ENCODE measurements around the gene FAM181B.
"Not testable (repeated sequence)": the region's sequence is repeated elsewhere in the genome, so short reads cannot be mapped to it uniquely, and the experiment has no call there.

FAM181B gene

GRCh38 chr11:82731691-82732277 is 1.9 kb downstream of the FAM181B start:
- no peak for DNase-seq

- no peak for DNase-seq
Observed at GRCh38 chr11:82730754-82731153, 2.9 kb downstream of the FAM181B start.

GRCh38 chr11:82730286-82730685 is 3.4 kb downstream of the FAM181B start:
- no peak for DNase-seq

DNA sequence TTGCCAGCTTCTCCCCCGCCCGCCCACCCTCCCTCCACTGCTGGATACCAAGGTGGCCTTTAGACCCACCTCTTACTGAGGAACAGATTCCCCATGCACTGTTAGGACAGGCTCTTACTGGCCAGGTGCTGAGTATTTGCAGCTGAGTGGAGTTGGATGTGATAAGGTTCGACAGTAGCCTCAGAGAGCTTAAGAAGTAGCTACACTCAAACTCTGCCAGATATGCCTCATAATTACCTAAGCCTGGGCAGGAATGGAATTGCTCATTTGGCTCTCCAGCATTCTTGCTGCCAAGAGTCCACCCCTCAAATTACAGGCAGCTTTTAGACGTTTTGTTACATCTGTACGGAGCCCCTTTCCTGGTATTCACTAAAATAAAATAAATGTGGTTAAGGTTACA is 9.6 kb downstream of the FAM181B start:
- DNase-seq, result no peak

DNA sequence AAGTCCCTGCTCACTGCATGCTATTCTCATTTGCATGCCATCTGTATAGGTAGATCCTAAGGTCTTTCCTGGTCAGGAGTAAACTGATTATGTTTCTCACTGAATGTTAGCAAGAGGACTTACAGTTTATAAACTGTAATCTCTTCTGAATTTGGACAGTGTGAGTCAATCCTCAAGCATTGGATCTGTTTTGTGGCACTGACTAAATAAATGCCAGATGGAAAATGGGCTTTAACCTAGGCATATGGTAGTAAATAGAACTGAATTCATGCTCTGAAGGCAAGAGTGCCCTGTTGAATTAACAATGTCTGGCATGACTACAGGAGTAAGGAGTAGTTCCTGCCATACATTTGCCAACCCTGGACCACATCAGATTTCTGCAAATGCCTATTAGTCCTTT is 11.4 kb downstream of the FAM181B start:
- no peak for DNase-seq

DNA sequence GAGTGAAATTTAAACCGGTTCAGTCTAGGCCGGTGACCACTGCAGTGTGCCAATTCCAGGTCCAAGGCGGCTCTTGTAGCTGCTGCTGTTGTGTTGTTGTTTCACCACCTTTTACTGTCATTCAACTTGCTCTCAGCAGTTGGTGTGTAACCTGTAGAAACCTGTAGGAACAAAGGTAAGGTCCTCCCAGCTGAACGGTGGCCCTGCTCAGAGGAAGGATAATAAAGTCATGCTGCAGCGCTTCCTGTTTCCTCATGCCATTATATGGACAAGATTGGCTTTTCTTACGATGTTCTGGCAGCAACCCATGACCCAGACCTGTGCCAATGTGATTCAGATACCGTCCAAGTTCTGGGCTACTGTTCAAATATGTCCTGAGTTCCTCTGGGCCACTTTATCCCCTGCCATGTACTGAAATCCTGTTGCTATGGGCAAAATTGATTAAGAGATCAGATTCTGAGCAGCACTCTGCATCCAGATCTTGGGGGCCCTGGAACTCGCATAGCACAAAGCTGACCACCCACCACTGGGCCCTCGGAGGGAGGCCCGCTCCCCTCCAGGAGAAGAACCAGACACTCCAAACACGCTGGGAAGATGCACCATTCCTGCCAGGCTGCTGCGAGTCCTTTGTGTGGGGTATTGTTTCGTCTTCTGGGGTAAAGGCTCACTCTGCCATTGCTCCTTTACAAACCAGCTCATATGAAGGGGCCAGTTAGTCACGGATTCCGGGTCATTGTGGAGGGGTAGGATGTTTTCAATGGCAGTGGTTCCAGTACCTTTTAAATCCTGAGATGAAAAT is 13.2 kb downstream of the FAM181B start:
- no peak for DNase-seq

DNA sequence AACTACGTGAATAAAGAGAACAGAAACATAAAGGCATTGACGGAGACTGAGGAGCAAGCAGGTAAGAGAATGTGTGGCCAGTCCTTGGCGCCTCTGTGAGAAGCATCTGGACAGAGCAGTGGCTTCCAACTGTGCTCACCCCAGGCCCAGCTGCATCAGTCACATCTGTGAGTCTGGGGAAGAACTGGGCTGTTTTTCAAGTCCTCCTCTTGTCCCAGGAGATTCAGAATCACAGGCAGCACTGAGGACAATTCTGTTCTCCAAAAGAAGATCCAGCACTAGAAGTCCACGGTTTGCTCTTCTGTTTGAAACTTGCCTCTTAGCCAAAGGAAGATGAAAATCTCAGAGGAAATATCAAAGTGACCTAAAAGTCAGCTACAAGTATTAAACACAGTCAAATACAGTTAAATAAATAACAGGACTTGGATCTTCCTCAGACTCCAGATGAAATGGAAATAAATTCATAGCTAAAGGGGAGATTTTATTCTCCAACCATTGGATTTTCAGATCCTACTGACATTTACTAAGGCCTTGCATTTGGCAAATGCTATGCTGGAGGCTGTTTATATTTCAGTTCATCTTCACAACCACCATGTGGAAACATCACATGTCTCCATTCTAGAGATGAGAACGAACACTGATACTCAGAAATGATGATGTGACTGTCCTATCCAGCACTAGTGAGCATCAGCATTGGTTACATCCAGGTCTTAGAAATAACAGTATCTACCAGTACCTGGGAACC is 14.1 kb downstream of the FAM181B start:
- no peak for DNase-seq

DNA sequence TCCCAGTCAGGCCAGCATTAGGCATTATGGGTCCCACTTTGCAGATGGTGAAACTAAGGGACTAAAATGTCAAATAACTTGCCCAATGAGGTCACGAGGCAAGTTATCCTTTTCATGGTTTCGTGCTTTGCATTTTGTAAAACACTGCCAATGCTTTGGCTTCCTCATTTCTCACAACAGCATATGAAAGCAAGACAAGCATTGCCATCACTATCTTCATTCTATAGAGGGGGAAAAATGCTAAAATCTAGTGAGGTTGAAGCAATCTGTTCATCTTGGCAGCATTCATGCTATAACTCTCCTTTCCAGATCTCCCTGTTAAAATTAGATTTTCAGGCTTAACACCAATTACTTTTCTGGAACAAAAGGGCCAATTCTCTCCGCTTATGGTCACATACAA is 14.8 kb downstream of the FAM181B start:
- no peak for DNase-seq

DNA sequence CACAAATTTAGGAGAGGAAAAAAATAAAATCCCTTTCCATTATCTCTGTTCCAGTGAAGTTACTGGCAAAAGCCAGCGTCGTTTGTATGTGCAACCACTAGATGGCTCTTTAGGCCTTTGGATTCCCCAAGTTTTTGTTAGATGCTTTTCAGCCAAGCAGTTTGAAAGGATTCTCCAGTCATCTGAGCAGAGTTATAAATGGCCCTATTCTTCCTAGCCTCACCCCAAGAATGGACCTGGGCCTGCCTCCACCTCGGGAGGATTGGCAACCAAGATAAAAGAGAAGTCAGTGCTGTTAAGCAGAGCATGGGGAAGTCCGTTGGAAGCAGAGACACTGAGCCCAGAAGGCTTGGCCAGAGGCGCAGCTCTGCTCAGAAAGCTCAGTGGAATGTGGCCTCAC is 15.4 kb downstream of the FAM181B start:
- DNase-seq, result peak; percentile 26 to 27

DNA sequence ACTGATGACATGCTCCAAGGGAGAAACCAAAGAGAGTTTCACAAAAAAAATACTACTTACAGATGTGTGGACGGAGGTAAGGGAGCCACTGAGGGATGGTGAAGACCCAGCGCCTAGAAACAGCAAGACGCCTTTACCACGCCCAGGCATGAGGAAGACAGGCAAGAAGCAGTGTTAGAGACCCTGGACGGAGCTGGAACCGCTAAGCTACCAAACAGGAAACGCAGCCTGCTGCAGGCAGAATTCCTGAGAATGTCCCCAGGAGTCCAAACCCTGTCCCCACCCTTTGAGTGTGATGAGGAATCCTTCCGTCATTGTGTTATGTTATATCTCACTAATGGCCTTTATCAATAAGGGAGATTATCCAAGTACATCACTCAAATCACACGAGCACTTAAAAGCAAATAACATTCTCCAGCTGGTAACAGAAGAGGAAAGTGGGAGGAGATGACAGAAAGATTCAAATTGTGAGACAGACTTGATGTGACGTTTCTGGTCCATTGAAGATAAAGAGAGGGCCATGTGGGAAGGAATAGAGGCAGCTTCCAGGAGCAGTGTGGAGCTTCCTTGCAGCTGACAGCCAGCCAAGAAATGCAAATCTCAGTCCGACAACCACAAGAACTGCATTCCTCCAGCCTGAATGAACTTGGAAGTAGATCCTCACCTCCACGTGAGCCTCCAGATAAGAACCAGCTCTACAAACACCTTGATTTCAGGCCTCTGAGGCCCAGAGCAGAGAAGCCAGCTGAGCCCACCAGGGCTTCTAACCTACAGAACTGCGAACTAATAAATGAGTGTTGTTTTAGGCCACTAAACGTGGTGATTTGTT is 19.1 kb downstream of the FAM181B start:
- no peak for DNase-seq

DNA sequence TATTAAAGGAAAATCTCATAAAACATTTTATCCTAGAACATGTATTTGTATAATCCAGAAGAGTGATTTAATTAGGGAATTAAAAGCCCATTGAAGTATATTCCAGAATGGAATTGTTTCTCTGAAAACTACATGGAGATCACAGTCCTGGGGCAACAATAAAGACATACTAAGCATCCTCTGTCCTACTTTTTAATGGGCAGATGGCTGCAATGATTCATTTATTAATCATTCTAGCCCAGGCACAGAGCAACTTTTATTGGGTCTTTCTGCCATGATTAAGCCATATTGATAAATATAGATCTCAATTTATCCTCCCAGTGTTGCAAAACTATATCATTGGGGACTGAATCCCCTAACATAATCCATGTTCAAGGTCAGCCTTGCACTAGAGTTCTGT is 22.0 kb downstream of the FAM181B start:
- no peak for DNase-seq

GRCh38 chr11:82703796-82704195 is 29.9 kb downstream of the FAM181B start:
- DNase-seq, result no peak

DNA sequence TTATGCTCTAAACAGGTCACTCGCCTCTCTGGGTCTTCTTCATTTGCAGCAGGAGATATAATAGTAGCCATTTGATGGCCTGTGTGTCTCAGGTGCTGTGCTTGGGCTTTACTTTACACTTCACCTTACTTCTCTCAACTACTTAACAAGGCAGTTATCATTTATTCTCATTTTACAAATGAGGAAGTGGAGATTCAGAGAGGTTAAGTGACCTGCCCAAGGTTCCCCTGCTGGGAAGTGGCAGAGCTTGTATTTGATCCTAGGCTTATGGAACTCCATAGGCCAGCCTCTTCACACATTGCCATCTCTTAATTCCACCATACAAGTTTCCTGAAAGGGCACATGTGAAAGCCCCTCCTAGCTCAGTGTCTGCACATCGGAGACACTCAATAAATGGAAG is 30.4 kb downstream of the FAM181B start:
- DNase-seq, result no peak

DNA sequence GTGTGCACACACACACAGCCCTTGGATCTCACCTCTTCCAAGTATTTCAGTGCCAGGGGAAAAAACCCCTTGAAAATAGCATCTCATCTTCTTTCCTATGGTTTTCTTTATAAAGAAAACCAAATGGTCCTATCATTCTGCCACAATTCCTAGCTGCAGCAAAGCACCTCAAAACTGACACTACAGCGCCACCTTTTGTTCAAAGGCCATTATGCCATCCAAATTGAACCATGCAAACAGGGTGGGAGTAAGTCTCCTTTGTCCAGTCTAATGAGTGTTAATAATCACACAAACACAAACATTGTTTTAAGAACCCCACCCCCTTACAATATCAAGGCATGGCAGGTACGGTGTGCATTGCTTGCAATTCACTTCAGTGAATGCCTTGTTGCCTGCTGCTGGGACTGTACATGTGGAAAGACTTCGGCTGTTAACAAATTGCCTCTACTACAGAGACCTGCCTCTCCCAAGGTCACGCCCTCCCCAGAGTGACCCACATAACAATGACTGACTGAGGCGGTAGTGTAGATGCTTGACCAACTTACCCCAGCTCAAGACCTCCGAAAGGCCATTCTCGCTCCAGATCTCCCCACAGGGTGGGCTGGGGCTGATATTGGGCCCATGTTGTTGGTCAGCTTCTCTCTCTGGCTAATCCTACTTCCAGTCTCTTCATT is 31.7 kb downstream of the FAM181B start:
- peak; percentile 8 to 15 for DNase-seq

DNA sequence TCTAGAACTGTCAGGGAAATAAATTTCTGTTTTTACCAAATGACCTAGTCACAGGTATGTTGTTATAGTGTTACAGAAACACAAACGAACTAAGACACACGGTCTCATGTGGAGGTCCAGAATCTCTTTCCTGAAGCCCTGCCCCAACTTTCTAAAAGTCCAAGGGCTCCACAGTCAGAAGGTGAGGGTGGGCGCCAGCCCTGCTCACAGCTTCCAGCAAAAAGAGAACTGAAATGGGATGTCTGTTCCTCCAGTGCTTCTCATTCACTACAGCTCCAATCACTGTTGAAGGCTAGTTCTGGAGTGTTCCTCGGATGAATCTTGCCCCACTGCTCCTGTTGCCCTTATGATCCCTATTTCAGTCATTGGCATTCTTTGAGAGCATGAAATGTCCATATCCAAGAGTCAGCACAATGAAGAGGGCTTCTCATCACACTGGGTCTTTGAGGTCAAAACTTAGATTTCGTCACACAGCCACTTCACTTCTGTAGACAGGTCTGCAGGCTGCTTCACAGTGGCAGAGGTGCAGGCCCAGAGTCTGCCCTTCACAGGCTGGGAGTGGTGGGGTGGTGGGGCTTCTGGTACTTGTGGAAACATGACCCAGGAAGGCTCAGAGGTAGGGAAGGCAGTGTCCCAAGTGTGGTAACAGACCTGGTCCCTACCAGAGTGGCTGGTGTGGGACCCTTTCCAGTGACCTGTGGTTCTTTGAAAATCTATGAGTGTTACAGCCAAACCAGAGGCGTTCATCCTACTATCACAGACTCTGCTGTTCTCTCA is 34.9 kb downstream of the FAM181B start:
- DNase-seq, result no peak

DNA sequence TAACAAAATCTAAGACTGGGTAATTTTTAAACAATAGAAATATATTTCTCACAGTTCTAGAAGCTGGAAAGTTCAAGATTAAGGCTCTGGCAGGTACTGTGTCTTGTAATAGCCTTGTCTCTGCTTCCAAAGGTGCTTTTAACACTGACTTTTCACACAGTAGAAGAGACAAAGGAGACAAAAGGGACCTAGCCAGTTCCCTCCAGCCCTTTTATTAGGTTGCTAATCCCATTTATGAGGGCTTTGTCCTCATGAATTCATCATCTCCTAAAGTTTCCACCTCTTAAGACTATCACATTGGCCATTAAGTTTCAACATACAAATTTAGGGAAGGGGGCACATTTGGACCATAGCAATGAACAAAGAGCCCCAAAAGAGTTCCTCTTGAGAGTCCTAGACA is 40.7 kb downstream of the FAM181B start:
- DNase-seq, result no peak

DNA sequence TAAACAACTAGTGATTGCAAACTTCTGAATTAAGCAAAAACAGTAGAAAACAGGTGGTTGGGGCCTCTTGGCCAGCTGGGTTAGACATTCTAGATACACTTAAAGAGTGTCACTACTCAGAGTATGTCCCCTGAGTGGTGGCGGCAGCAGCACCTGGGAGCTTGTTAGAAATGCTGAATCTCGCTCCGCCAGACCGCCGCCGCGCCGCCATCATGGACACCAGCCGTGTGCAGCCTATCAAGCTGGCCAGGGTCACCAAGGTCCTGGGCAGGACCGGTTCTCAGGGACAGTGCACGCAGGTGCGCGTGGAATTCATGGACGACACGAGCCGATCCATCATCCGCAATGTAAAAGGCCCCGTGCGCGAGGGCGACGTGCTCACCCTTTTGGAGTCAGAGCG is 44.3 kb downstream of the FAM181B start:
- DNase-seq, result not testable (repeated sequence)

DNA sequence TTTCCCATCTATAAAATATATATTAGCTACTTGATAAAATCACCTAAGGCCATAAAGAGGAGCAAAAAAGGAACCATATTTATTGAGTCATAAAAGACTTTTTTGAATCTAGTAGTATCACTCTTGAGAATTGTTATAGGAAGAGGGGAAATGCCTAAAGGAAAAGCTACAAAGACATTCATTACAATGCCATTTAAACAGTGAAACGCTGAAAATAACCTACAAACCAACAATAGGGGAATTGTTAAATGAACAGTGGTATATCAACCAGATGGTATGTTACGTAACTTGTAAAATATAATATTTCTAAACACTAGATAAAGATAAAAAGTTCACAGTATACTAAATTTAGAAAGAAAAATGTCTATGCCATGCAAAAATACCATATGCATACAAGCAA is 47.5 kb downstream of the FAM181B start:
- DNase-seq, result no peak

- DNase-seq, result no peak
Observed at GRCh38 chr11:82683029-82683428, 50.6 kb downstream of the FAM181B start.

DNA sequence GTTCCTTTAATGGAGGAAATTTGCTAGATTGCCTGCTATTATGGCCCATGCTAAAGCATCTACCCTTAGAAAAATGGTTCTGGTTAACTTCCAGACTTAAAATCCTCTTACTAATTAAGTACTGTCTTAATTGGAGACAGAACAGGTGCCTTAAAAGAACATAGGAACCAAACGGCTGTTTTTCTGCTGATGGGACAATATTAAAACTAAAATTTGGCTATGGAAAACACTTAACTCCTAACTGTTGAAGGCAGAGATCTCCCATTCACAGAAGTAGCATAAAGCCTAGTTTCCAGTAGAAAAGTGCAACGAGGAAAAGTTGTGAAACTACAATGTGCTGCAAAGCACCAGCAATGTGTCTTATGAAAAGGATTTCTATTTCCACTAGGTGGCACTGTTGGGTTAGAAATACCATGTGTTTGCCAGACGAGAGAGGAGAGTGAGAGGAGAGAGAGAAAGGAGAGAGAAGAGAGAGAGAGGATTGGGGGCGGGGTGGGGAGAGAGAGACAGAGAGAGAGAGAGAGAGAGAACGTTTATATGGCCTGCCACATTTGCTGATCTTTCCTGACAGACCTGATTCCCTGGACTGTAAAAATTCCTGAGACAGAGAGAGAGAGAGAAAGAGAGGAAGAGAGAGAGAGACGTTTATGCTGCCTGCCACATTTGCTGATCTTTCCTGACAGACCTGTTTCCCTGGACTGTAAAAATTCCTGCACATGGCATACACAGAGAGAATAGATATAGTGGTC is 51.5 kb downstream of the FAM181B start:
- peak; percentile 21 to 61 for DNase-seq

DNA sequence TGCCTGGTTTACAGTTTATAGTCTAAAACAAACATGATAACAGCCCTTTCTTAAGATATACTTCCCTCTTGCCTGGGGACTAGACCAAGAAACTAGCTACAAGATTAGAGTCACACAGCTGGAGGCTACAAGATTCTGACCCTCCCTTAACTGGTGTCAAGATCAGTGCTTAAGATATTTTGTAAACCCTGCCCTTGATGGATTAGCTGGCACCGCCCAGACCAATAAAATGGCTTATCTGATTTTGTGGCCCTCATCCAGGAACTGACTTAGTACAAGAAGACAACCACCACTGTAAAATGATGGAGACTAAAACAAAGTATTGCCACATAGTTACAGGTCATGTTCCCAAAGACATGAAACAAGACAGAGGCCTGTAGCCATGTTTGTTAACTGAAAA is 53.4 kb downstream of the FAM181B start:
- no peak for DNase-seq

Measured in SHP77 (cell line).